Spleen (tissue), 7 donors: ENCODE results near the gene TBC1D22A.

Source experiments
- CTCF ChIP-seq, 11 experiments: fragments of 200-600 bp in 7 of 11; fragments of 450-650 bp in 4 of 11; sonication (generic) in 4 of 11; IDR thresholded peaks in 8 of 11; conservative IDR thresholded peaks in 3 of 11; 1 replicate in 7 of 11; 2 replicates in 4 of 11; pipeline versions ENCODE4 v1.4.0 to v1.8.0; 2016 to 2021; ENCODE audit warnings: antibody characterized with exemption in 11 of 11, inconsistent platforms in 4 of 11, mild to moderate bottlenecking in 1 of 11
- POLR2A ChIP-seq, 3 donors: fragments of 450-650 bp; IDR thresholded peaks; one replicate each; pipeline ENCODE4 v1.5.1; 2017; ENCODE audit warnings: antibody characterized with exemption in 3 of 3, mild to moderate bottlenecking in 1 of 3
- donor health status: DM: no; HTN: no; CAD: no; lungs with moderate emphysema.
- donor health status: DM: no; HTN: no; CAD: no.
- donor health status: DM: no; HTN: no; CAD: no.

GRCh38 chr22:47100646-47101200 is 338.3 kb downstream of the TBC1D22A start:
- no peak for TF ChIP-seq CTCF (IDR thresholded peaks at IDR 0.05 in 8 of 11, conservative IDR thresholded peaks at IDR 0.05 in 3 of 11)
- no peak for TF ChIP-seq POLR2A (IDR thresholded peaks at IDR 0.05)
